ENCODE data around the gene SPINDOC.
A peak's percentile ranks its signal among the peaks of the same experiment; 100 is the strongest.

SPINDOC gene

GRCh38 chr11:63831326-63831725 is 18.1 kb downstream of the SPINDOC start:
- H3K4me3 Mint-ChIP-seq: no peak overlapping the region
- H3K36me3 Mint-ChIP-seq (ENCODE audit: insufficient read depth): peaks cover 6% of the 10 kb centered on the region
- no peak for ATAC-seq (replicated peaks)
- H3K4me1 Mint-ChIP-seq (ENCODE audit: low read depth in 2 of 2): peaks cover 0 to 2% of the 10 kb centered on the region in 2 donors
- H3K27ac Mint-ChIP-seq: no peak overlapping the region
- no peaks in the 10 kb centered on the region for H3K27me3 Mint-ChIP-seq
- no peak for DNase-seq
- H3K9me3 Mint-ChIP-seq: no peaks in the 10 kb centered on the region

- Mint-ChIP-seq H3K27me3 (no peaks in the 10 kb centered on the region), H3K27ac (no peak overlapping the region), H3K36me3 (ENCODE audit: insufficient read depth) (peaks cover 6% of the 10 kb centered on the region), H3K4me3 (no peak overlapping the region), H3K9me3 (no peaks in the 10 kb centered on the region), H3K4me1 (ENCODE audit: low read depth in 2 of 2) (peaks cover 4 to 5% of the 10 kb centered on the region in 2 donors)
- no peak for DNase-seq
- ATAC-seq (replicated peaks): no peak
These were observed 19.1 kb downstream of the SPINDOC start for GRCh38 chr11:63832336-63832735.

- Mint-ChIP-seq H3K36me3 (ENCODE audit: insufficient read depth) (peaks cover 6% of the 10 kb centered on the region), H3K4me1 (ENCODE audit: low read depth in 2 of 2) (peaks cover 10 to 11% of the 10 kb centered on the region in 2 donors), H3K4me3 (no peak overlapping the region), H3K9me3 (no peaks in the 10 kb centered on the region), H3K27ac (peak overlapping the region in 1 of 2 donors; percentile 42), H3K27me3 (no peaks in the 10 kb centered on the region)
- ATAC-seq (replicated peaks) (no peak), DNase-seq (no peak)
These were observed 19.8 kb downstream of the SPINDOC start for GRCh38 chr11:63833048-63833447.

GRCh38 chr11:63834535-63835157 is 21.4 kb downstream of the SPINDOC start:
- H3K27ac Mint-ChIP-seq: no peak overlapping the region

GRCh38 chr11:63835158-63835545 is 21.9 kb downstream of the SPINDOC start:
- peaks cover 18 to 19% of the 10 kb centered on the region in 2 donors for H3K4me1 Mint-ChIP-seq (ENCODE audit: low read depth in 2 of 2)
- H3K9me3 Mint-ChIP-seq: no peaks in the 10 kb centered on the region
- no peak for DNase-seq
- no peak for ATAC-seq (replicated peaks)
- H3K27ac Mint-ChIP-seq: no peak overlapping the region
- no peaks in the 10 kb centered on the region for H3K27me3 Mint-ChIP-seq
- H3K4me3 Mint-ChIP-seq: no peak overlapping the region
- H3K36me3 Mint-ChIP-seq (ENCODE audit: insufficient read depth): peaks cover 15% of the 10 kb centered on the region

More at GRCh38 chr11:63834535-63835157, 21.4 kb downstream of the SPINDOC start:
- no peak for DNase-seq
- Mint-ChIP-seq H3K4me1 (ENCODE audit: low read depth in 2 of 2) (peaks cover 13 to 14% of the 10 kb centered on the region in 2 donors), H3K36me3 (ENCODE audit: insufficient read depth) (peaks cover 14% of the 10 kb centered on the region), H3K9me3 (no peaks in the 10 kb centered on the region), H3K27me3 (no peaks in the 10 kb centered on the region), H3K4me3 (no peak overlapping the region)
- ATAC-seq (replicated peaks): no peak

GRCh38 chr11:63837027-63837688 is 23.9 kb downstream of the SPINDOC start:
- Mint-ChIP-seq H3K27ac (peak overlapping the region; percentile 69 to 91), H3K4me1 (ENCODE audit: low read depth in 2 of 2) (peaks cover 37% of the 10 kb centered on the region in 2 donors), H3K9me3 (no peaks in the 10 kb centered on the region), H3K27me3 (no peaks in the 10 kb centered on the region), H3K36me3 (ENCODE audit: insufficient read depth) (peaks cover 14% of the 10 kb centered on the region), H3K4me3 (peak overlapping the region; percentile 56 to 88)
- no peak for ATAC-seq (replicated peaks)
- peak; percentile 71 to 82 (median 77) for DNase-seq

GRCh38 chr11:63837739-63838138 is 24.5 kb downstream of the SPINDOC start:
- peaks cover 37 to 39% of the 10 kb centered on the region in 2 donors for H3K4me1 Mint-ChIP-seq (ENCODE audit: low read depth in 2 of 2)
- H3K27ac Mint-ChIP-seq: peak overlapping the region; percentile 91 to 92
- no peaks in the 10 kb centered on the region for H3K9me3 Mint-ChIP-seq

GRCh38 chr11:63838150-63838677 is 25.0 kb downstream of the SPINDOC start:
- no peaks in the 10 kb centered on the region for H3K27me3 Mint-ChIP-seq
- ATAC-seq (replicated peaks): no peak
- DNase-seq: no peak
- peak overlapping the region; percentile 91 to 92 for H3K27ac Mint-ChIP-seq
- peaks cover 41 to 44% of the 10 kb centered on the region in 2 donors for H3K4me1 Mint-ChIP-seq (ENCODE audit: low read depth in 2 of 2)
- H3K36me3 Mint-ChIP-seq (ENCODE audit: insufficient read depth): peaks cover 24% of the 10 kb centered on the region
- H3K9me3 Mint-ChIP-seq: no peaks in the 10 kb centered on the region
- peak overlapping the region; percentile 88 to 89 for H3K4me3 Mint-ChIP-seq

More at GRCh38 chr11:63837739-63838138, 24.5 kb downstream of the SPINDOC start:
- DNase-seq (no peak), ATAC-seq (replicated peaks) (no peak)
- Mint-ChIP-seq H3K4me3 (peak overlapping the region; percentile 88 to 89), H3K27me3 (no peaks in the 10 kb centered on the region), H3K36me3 (ENCODE audit: insufficient read depth) (peaks cover 19% of the 10 kb centered on the region)

- Mint-ChIP-seq H3K27me3 (no peaks in the 10 kb centered on the region), H3K4me3 (peak within 1 kb of the TSS; percentile 88 to 89), H3K36me3 (ENCODE audit: insufficient read depth) (peaks cover 29% of the 10 kb centered on the region), H3K9me3 (no peaks in the 10 kb centered on the region), H3K27ac (peak within 1 kb of the TSS; percentile 91 to 92), H3K4me1 (ENCODE audit: low read depth in 2 of 2) (peaks cover 45 to 49% of the 10 kb centered on the region in 2 donors)
- DNase-seq: peak; percentile 100
- ATAC-seq (replicated peaks): peak; percentile 82
These were observed 25.6 kb downstream of the SPINDOC start, which contains the start of gene MARK2 for GRCh38 chr11:63838678-63839507. Gene MARK2 (plus strand): TSS chr11:63839110. CDS start chr11:63839507, 397 bp downstream.

GRCh38 chr11:63839508-63840355 is 26.5 kb downstream of the SPINDOC start:
- Mint-ChIP-seq H3K27ac (peak overlapping the region; percentile 91 to 92), H3K4me1 (ENCODE audit: low read depth in 2 of 2) (peaks cover 50 to 56% of the 10 kb centered on the region in 2 donors), H3K36me3 (ENCODE audit: insufficient read depth) (peaks cover 33% of the 10 kb centered on the region), H3K27me3 (no peaks in the 10 kb centered on the region), H3K4me3 (peak overlapping the region; percentile 88 to 89), H3K9me3 (no peaks in the 10 kb centered on the region)
- ATAC-seq (replicated peaks) (no peak), DNase-seq (no peak)

GRCh38 chr11:63840356-63841060 is 27.3 kb downstream of the SPINDOC start:
- Mint-ChIP-seq H3K9me3 (no peaks in the 10 kb centered on the region), H3K4me1 (ENCODE audit: low read depth in 2 of 2) (peaks cover 54 to 63% of the 10 kb centered on the region in 2 donors), H3K36me3 (ENCODE audit: insufficient read depth) (peaks cover 37% of the 10 kb centered on the region), H3K27me3 (no peaks in the 10 kb centered on the region), H3K27ac (peak overlapping the region; percentile 91 to 92), H3K4me3 (peak overlapping the region; percentile 88 to 89)
- DNase-seq: no peak
- no peak for ATAC-seq (replicated peaks)

GRCh38 chr11:63841554-63841953 is 28.3 kb downstream of the SPINDOC start:
- Mint-ChIP-seq H3K27me3 (no peaks in the 10 kb centered on the region), H3K36me3 (ENCODE audit: insufficient read depth) (peaks cover 44% of the 10 kb centered on the region), H3K9me3 (no peaks in the 10 kb centered on the region), H3K4me1 (ENCODE audit: low read depth in 2 of 2) (peaks cover 59 to 68% of the 10 kb centered on the region in 2 donors), H3K4me3 (peak overlapping the region; percentile 88 to 89), H3K27ac (peak overlapping the region; percentile 91 to 92)
- ATAC-seq (replicated peaks) (no peak), DNase-seq (no peak)
